MM.1S (cell line): ENCODE measurements around the gene SH3BP1.

Experiments used
- EZH2 ChIP-seq: fragments of 300-600 bp; sonication (generic); optimal IDR thresholded peaks from 2 replicates; pipeline ENCODE3; 2017; ENCODE audit warnings: low read depth, mild to moderate bottlenecking, antibody characterized with exemption, low read length, mixed read lengths
- EZH2phosphoT487 ChIP-seq: fragments of 300-600 bp; sonication (generic); IDR thresholded peaks from 2 replicates; pipeline ENCODE4 v1.6.1; 2018; ENCODE audit warnings: antibody characterized with exemption, low read length
- TF ChIP-seq, protein P1 (sequence below): fragments of 300-600 bp; sonication (generic); IDR thresholded peaks from 2 replicates; pipeline ENCODE4 v1.5.1; 2016; ENCODE audit warnings: antibody characterized with exemption, low read length, mixed read lengths

DNA sequence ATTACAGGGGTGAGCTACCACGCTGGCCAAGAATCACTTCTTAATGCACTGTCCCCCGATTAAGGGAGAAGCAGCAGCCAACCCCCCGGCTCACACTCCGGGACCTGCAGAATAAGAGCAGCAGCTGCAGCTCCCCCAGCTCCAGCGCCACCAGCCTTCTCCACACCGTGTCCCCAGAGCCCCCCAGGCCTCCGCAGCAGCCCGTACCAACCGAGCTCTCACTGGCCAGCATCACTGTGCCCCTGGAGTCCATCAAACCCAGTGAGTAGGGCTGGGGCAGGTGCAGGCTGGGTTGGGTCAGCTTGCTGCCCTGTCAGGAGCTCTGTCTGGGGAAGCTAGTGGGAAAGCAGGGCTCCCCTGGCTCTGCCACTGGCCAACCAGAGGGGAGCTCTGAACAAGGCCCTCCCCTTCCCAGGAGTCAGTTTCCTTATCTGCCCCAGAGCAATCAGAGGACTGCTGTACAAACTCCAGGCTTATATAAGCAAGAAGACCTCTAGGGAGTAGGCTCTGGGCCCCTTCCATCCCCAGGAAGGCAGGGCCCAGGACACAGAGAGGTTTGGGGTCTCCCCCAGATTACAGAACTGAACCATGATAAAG, 8.5 kb upstream of the SH3BP1 start:
- TF ChIP-seq, protein P1, sequence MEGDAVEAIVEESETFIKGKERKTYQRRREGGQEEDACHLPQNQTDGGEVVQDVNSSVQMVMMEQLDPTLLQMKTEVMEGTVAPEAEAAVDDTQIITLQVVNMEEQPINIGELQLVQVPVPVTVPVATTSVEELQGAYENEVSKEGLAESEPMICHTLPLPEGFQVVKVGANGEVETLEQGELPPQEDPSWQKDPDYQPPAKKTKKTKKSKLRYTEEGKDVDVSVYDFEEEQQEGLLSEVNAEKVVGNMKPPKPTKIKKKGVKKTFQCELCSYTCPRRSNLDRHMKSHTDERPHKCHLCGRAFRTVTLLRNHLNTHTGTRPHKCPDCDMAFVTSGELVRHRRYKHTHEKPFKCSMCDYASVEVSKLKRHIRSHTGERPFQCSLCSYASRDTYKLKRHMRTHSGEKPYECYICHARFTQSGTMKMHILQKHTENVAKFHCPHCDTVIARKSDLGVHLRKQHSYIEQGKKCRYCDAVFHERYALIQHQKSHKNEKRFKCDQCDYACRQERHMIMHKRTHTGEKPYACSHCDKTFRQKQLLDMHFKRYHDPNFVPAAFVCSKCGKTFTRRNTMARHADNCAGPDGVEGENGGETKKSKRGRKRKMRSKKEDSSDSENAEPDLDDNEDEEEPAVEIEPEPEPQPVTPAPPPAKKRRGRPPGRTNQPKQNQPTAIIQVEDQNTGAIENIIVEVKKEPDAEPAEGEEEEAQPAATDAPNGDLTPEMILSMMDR, result no peak
- TF ChIP-seq EZH2 (no peak), EZH2phosphoT487 (no peak)
